Fibroblast of lung (primary cell): ENCODE data around the gene PPA1. TPM values are rescaled to one million over a fixed set of nuclear protein-coding genes. Genes with fewer than 3 reads are reported as not detected.

ENCODE experiments used
- DNase-seq, 2 donors: peaks; one replicate each; pipeline versions ENCODE4 v3.0.0 to v3.0.0-alpha.2; 2010; ENCODE audit warnings: low read depth in 2 of 2
- H2AFZ ChIP-seq: 2 replicates; pipeline ENCODE4 v1.5.1; 2012; ENCODE audit warnings: low read length, control low read depth, inconsistent platforms
- H3K27ac ChIP-seq: 2 replicates; pipeline ENCODE4 v1.5.1; 2011; ENCODE audit warnings: low read length, control low read depth; ENCODE audit not compliant: insufficient read depth
- H3K27me3 ChIP-seq: 2 replicates; pipeline ENCODE4 v1.5.1; 2011; ENCODE audit warnings: mild to moderate bottlenecking, low read length; ENCODE audit not compliant: control insufficient read depth, insufficient read depth
- H3K36me3 ChIP-seq: 2 replicates; pipeline ENCODE4 v1.5.1; 2011; ENCODE audit warnings: low read length; ENCODE audit not compliant: control insufficient read depth, insufficient read depth
- H3K4me1 ChIP-seq: 2 replicates; pipeline ENCODE4 v1.5.1; 2011; ENCODE audit warnings: low read length; ENCODE audit not compliant: control insufficient read depth, insufficient read depth; ENCODE audit errors: extremely low read depth
- H3K4me2 ChIP-seq: 2 replicates; pipeline ENCODE4 v1.5.1; 2011; ENCODE audit warnings: low read length, control low read depth; ENCODE audit not compliant: insufficient read depth; ENCODE audit errors: extremely low read depth
- H3K4me3 ChIP-seq, 4 experiments: fragments of 200-600 bp in 1 of 4; sonication (generic) in 1 of 4; replicated peaks in 1 of 4; 2 replicates each; pipeline ENCODE4 v1.5.1; 2011 to 2016; ENCODE audit warnings: low read length in 4 of 4, low read depth in 3 of 4, mild to moderate bottlenecking in 3 of 4, control low read depth in 2 of 4, inconsistent platforms in 1 of 4, mixed read lengths in 1 of 4; ENCODE audit not compliant: insufficient read depth in 1 of 4; ENCODE audit errors: control extremely low read depth in 1 of 4
- H3K79me2 ChIP-seq: 2 replicates; pipeline ENCODE4 v1.5.1; 2012; ENCODE audit warnings: mild to moderate bottlenecking, low read length, inconsistent platforms; ENCODE audit not compliant: control insufficient read depth, insufficient read depth
- H3K9ac ChIP-seq: 2 replicates; pipeline ENCODE4 v1.5.1; 2011; ENCODE audit warnings: mild to moderate bottlenecking, low read length, control low read depth; ENCODE audit not compliant: insufficient read depth
- H3K9me3 ChIP-seq: 2 replicates; pipeline ENCODE4 v1.5.1; 2012; ENCODE audit warnings: low read depth, low read length; ENCODE audit not compliant: control insufficient read depth, insufficient read depth
- H4K20me1 ChIP-seq: 2 replicates; pipeline ENCODE4 v1.5.1; 2011; ENCODE audit warnings: low read length; ENCODE audit not compliant: control insufficient read depth, insufficient read depth; ENCODE audit errors: extremely low read depth
- EZH2 ChIP-seq: IDR thresholded peaks from 2 replicates; pipeline ENCODE4 v1.5.1; 2012; ENCODE audit warnings: low read length, control low read depth, mild to moderate bottlenecking; ENCODE audit errors: missing control alignments
- polyA plus RNA-seq, 2 donors: library from polyadenylated mRNA; depleted of rRNA in 1 of 2; stranded (reverse) in 1 of 2; unstranded in 1 of 2; fragments of >200 nt; gene quantifications; 2 replicates each; pipeline ENCODE4 v1.2.1, GENCODE V29; 2011 to 2012; ENCODE audit warnings: missing spikeins in 1 of 2
- total RNA-seq: library from RNA; depleted of rRNA; stranded (reverse); fragments of >200 nt; gene quantifications from 2 replicates; pipeline ENCODE4 v1.2.1, GENCODE V29; 2014
- TF ChIP-seq, protein P1 (sequence below), 2 donors: IDR thresholded peaks in 1 of 2; conservative IDR thresholded peaks in 1 of 2; 1 replicate in 1 of 2; 2 replicates in 1 of 2; pipeline ENCODE4 v1.5.1; 2011 to 2012; ENCODE audit warnings: low read length in 2 of 2, control low read depth in 1 of 2, inconsistent platforms in 1 of 2, low read depth in 1 of 2, mild to moderate bottlenecking in 1 of 2

Gene PPA1
- total and polyA plus RNA-seq, 2 donors (not counting 1 experiment from before 2014, with no cell fraction given), result 167 to 287 TPM

DNA sequence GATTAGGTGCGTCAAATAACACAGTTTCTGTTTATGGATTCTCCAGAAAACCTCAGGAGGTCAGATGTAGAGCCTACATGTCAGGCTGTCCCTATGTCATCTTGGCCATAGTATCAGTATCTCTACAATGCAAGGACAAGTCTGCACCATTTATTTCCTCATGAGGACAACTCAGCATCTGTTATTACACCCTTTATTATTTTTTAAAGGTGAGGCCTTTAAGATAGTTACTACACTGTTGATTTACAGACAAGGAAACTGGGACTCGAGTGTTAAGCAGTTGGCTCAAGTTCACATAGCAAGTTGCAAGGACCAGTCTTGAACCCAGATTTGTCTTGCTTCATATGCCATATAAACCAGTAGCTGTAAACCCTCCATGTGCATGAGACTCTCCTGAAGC, 23.2 kb upstream of the PPA1 start:
- H2AFZ ChIP-seq, result no peak overlapping the region
- H3K36me3 ChIP-seq, result no peaks in the 10 kb centered on the region
- H3K9ac ChIP-seq, result no peak overlapping the region
- no peak overlapping the region for H3K27ac ChIP-seq
- no peaks in the 10 kb centered on the region for H3K9me3 ChIP-seq
- no peak for DNase-seq
- H3K27me3 ChIP-seq, result peaks cover 37% of the 10 kb centered on the region
- H3K4me3 ChIP-seq, result no peak overlapping the region
- no peaks in the 10 kb centered on the region for H3K4me1 ChIP-seq
- no peak overlapping the region for H3K4me2 ChIP-seq
- H3K79me2 ChIP-seq, result no peaks in the 10 kb centered on the region
- TF ChIP-seq EZH2, result no peak
- TF ChIP-seq, protein P1, sequence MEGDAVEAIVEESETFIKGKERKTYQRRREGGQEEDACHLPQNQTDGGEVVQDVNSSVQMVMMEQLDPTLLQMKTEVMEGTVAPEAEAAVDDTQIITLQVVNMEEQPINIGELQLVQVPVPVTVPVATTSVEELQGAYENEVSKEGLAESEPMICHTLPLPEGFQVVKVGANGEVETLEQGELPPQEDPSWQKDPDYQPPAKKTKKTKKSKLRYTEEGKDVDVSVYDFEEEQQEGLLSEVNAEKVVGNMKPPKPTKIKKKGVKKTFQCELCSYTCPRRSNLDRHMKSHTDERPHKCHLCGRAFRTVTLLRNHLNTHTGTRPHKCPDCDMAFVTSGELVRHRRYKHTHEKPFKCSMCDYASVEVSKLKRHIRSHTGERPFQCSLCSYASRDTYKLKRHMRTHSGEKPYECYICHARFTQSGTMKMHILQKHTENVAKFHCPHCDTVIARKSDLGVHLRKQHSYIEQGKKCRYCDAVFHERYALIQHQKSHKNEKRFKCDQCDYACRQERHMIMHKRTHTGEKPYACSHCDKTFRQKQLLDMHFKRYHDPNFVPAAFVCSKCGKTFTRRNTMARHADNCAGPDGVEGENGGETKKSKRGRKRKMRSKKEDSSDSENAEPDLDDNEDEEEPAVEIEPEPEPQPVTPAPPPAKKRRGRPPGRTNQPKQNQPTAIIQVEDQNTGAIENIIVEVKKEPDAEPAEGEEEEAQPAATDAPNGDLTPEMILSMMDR (conservative IDR thresholded peaks at IDR 0.05 in 1 of 2, IDR thresholded peaks at IDR 0.05 in 1 of 2; ENCODE audit: low read depth in 1 of 2, low read length in 2 of 2), result no peak
- H4K20me1 ChIP-seq, result no peaks in the 10 kb centered on the region

DNA sequence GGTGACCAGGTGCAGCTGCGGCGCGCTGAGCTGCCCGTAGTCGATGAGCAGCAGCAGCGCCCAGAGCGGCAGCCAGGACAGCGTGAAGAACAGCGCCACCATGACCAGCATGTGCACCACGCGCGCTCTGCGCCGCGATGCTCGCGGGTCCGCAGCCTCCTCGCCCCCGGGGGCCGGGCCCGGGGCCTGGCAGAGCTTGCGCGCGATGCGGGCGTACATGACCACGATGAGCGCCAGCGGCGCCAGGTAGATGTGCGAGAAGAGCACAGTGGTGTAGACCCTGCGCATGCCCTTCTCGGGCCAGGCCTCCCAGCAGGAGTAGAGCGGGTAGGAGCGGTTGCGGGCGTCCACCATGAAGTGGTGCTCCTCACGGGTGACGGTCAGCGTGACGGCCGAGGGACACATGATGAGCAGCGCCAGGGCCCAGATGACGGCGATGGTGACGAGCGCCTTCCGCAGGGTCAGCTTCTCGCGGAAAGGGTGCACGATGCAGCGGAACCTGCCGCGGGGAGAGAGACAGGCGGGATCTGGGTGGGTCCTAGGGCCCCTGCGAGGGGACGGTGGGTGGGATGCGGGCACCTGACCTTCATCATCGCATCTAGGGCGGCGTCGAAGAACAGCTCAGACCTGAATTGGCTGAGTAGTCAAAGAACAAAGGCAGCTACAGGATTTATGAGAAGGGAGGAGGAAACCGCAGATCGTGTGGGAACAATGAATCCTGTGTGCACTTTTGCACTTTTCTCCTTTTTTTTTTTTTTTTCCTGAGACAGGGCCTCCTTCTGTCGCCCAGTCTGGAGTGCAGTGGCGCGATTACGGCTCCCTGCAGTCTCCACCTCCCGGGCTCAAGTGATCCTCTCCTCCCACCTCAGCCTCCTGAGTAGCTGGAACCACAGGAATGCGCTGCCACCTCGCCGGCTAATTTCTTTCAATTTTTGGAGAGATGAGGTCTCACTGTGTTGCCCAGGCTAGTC, 22.4 kb upstream of the PPA1 start:
- TF ChIP-seq, protein P1 (conservative IDR thresholded peaks at IDR 0.05 in 1 of 2, IDR thresholded peaks at IDR 0.05 in 1 of 2; ENCODE audit: low read depth in 1 of 2, low read length in 2 of 2), result no peak
- no peak for TF ChIP-seq EZH2
- Histone ChIP-seq H3K79me2 (no peaks in the 10 kb centered on the region), H3K4me1 (no peaks in the 10 kb centered on the region), H4K20me1 (no peaks in the 10 kb centered on the region), H3K36me3 (no peaks in the 10 kb centered on the region), H3K4me2 (no peak overlapping the region), H3K27ac (no peak overlapping the region), H3K9me3 (no peaks in the 10 kb centered on the region), H2AFZ (no peak overlapping the region), H3K9ac (no peak overlapping the region), H3K27me3 (peaks cover 32% of the 10 kb centered on the region), H3K4me3 (no peak overlapping the region)
- DNase-seq, result peak in 1 of 2 donors; percentile 81

DNA sequence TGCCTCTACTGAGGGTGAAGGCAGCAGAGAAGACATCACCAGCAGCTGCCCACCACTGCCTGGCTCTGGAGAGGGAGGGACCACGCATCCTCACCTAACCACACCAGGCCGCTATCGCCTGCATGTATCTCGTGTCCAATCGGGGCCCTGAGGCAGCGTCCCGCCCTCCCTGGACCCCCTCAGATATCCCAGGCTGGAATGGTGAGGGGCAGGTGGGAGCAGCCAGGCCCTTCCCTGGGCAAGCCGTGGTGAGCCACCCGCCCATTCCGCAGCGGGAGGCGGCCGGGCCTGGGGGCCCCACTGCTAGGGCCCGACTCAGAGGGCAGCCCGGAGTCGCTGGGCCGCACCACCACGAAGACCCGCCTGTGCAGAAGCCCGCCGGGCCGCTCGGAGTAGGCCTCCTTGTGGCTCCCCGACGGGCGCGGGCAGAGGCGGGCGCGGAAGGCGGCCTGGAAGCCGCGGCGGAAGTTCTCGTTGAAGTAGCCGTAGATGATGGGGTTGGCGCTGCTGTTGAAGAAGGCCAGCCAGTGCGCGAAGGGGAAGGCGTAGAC, 21.6 kb upstream of the PPA1 start:
- H3K36me3 ChIP-seq, result no peaks in the 10 kb centered on the region
- no peaks in the 10 kb centered on the region for H4K20me1 ChIP-seq
- no peaks in the 10 kb centered on the region for H3K9me3 ChIP-seq
- no peak for TF ChIP-seq EZH2
- TF ChIP-seq, protein P1 (conservative IDR thresholded peaks at IDR 0.05 in 1 of 2, IDR thresholded peaks at IDR 0.05 in 1 of 2; ENCODE audit: low read depth in 1 of 2, low read length in 2 of 2), result no peak
- no peak overlapping the region for H3K9ac ChIP-seq
- no peak overlapping the region for H3K27ac ChIP-seq
- H2AFZ ChIP-seq, result no peak overlapping the region
- H3K27me3 ChIP-seq, result peaks cover 34% of the 10 kb centered on the region
- H3K79me2 ChIP-seq, result no peaks in the 10 kb centered on the region
- DNase-seq, result no peak
- H3K4me1 ChIP-seq, result no peaks in the 10 kb centered on the region
- no peak overlapping the region for H3K4me2 ChIP-seq
- no peak overlapping the region for H3K4me3 ChIP-seq
